8988T (cell line): ENCODE results near the gene ADARB1.
A peak's percentile ranks its signal among the peaks of the same experiment; 100 is the strongest.

ENCODE experiments used
- DNase-seq: peaks from one replicate; pipeline ENCODE4 v3.0.0; 2011

The ADARB1 gene

DNA sequence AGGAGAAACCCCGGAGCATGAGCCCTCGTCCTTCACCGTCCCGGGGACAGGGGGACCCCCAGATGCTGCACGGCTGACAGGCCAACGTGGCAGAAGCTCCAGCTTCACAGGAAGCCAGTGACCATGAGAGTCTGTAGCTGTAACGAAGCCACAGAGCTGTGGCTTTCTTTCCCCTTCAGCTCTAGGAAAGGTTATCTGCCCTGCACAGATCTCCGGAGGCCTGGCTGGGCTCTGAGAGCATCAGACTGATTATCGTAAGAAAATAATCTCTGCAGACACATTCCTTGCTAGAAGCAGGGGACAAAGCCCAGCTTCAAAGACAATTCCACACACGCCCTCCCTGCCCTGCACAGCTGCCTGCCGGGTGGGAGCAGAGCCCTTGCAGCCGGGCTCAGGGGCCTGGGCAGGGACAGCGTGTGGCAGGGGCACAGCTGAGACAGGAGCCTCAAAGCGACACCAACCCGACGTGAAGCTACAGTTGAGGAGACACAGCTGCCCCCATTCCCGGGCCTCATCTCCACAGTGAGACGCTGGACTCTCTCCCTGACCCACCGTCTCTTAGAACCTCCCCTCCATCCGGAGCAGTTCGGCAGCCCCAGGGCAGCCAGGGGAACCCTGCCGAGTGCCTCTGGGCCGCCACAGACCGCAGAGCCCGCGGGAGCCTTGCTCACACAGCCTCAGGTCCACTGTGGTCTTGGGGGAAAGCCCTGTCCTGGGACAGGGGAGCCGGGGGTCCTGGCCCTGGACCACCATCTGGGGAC is 182.7 kb downstream of the ADARB1 start:
- DNase-seq, result no peak

DNA sequence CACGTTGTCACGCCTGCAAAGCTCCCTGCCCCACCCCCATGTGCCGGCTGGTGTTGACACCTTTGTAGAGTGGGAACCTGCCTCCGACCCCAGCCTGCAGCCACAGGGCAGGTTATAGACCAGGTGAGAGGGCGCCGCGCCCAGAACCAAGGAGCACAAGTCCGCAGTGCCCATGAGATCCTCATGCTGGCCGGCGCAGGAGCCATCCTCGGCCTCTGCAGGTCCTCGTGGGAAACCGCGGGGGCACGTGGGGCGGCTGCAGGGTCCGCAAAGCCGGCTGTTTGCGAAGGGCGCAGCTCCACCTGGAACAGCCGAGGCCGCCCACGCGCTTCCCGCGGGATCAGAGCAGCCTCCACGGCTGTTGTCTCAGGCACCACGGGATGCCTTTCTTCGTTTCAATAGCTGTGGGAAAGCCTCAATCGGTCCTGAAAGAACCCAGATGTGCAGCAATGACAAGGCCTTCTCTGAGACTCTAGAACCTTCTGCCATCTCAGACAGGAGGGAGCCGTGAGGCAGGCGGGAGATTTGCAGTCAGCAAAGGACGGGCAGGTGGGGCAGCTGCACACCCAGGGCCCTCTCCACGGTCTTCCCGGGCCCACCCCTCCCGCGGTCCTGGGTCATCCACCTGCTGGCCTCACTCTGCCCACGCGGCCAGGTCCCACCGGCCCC is 183.4 kb downstream of the ADARB1 start:
- DNase-seq, result no peak

GRCh38 chr21:45258466-45258865 is 184.1 kb downstream of the ADARB1 start:
- no peak for DNase-seq

GRCh38 chr21:45259206-45259840 is 184.9 kb downstream of the ADARB1 start:
- DNase-seq, result no peak

DNA sequence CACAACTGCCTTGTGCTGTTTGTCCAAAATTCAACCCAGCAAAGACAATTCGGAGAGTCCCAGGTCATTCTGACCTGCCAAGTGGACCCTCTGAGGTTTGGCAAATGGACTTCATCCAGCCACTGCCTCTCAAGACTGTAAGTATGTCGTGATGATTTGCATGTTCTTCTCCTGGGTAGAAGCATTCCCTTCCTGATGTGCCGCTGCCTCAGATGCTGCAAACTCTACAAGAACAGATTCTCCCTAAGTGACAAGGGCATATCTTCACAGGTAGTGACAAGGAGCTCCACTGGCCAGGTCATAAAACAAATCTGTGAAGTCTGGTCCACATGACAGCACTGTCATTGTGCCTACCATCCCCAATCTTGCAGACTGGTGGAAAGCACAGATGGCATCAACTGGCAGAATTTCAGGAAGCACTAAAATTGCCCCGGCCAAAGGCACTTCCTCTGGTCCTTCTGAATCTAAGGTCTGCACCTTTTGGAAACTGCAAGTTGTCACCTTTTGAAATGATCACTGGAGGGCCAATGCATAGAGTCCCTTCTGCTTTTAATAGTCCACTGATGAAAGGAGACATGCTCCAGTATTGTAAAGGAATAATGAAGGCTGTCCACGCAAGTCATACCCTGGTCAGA is 185.9 kb downstream of the ADARB1 start:
- DNase-seq, result no peak

DNA sequence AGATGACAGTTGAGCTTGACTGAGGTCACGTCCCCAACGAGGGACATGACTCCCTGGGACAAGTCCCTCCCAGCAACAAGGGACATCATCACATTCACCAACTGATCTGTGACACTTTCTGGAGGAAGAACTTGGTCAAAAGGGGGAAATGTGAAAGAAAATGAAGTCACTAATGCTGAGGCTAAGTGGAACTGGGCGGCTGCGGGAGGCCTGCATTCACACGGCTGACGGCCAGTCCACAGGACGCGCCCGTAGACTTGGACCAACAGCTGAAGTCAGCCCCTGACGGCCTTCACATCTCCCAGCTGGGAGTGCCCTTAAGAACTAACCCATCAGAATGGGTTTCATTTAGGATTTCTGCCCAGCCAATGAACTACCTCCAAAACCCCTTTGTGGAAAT is 186.7 kb downstream of the ADARB1 start:
- DNase-seq, result no peak

DNA sequence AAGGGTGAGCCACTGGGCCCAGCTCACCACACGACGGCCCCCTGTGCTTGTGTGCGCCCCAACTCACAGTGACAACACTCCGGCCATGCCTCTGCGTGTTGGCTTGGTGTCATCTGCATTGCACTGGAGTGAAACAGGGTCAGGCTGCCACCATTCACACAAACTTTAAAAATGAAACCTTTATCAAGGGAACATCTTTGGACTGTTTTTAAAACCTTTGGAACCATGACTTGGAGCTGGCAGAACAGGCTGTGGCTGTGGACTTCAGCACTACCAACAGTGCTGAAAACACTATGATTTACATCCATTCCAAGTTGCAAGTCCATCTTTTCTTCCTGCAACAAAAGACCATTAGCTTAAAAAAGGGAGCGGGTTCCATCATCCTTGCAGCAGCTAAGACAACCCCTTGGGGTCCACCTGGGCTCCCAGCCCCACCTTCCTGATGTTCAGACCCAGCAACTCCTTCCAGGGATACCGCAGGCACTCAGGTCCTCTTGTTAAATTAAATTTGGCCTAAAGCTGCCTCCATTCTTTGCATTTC is 187.7 kb downstream of the ADARB1 start:
- peak; percentile 4 for DNase-seq

DNA sequence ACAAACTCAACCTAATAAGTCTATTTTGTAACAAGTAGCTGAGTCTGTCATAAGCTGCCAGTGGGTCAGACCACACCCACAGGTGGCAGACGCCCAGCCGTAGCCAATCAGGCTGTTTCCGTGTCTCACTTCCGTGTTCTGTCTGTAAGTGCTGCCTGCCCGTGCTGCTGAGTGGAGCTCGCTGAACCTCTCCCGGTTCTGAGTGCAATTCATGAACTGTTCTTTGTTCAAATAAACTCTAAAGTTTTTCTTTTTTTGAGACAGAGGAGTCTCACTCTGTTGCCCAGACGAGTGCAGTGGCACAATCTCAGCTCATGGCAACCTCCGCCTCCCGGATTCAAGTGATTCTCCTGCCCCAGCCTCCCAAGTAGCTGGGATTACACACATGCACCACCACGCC is 188.2 kb downstream of the ADARB1 start:
- DNase-seq, result peak; percentile 10

- DNase-seq, result peak; percentile 3
Observed at GRCh38 chr21:45263534-45263933, 189.2 kb downstream of the ADARB1 start.

- no peak for DNase-seq
Observed at GRCh38 chr21:45264146-45264911, 189.9 kb downstream of the ADARB1 start.

DNA sequence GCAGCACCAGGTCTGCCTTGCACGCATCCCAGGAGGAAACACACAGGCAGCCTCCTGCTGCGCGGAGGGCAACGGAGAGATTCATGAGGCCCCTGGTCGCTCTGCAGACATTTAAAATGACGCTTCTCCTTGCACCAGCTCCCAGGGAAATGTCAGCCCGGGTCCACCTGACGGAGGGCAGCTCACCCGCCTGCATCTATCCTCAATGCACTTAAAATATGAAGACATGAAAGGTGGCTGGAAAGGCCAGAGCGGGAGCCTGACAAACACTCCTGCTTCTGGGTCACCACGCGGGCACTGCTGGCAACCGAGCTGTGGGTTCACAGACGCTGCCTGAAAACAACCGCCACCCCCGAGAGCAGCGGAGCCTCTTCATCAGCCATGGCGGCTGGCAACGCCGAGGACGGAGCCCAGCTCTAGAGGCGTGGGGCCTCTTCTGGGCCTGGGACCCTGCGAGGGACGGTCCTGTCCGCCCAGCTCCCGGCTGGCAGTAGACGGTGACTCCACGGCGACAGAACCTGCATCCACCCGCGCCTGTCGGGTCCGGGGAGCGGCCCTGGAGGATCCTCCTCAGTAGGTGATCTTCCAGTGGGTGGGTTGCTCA is 190.6 kb downstream of the ADARB1 start:
- DNase-seq, result no peak

GRCh38 chr21:45265721-45266517 is 191.5 kb downstream of the ADARB1 start:
- DNase-seq, result no peak

DNA sequence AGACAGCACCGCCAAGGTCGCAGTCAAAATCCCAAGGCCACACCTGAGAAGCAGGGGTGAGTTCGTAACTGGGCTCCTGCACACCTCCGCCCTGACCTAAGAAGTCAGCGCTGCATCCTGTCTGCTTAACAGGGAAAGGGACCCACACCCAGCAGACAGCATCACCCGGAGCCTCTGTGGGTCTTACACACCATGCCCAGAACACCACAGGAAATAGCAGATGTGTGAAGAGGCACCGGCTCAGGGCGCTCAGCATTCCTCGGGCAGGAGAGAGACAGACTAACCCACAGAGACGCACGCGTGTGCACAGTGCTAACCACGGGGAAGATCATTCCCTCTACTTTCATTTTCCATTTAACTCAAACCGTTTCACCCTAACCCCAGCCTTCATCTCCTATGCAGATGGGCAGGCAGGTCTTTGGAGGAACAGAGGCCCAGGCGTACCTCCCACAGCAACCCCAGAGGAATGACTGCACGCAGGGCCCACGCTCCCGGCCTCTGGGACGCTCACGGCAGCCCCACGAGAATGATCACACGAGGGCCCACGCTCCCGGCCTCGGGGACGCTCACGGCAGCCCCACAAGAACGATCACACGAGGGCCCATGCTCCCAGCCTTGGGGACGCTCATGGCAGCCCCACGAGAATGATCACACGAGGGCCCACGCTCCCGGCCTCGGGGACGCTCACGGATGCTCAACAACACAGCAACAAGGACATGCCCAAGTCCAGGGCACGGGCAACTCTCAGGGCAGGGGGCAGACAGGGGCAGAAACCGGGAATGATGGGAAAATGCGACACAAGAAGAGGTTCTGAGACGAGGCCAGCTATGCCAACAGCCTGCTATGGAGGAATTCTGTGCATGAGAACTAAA is 192.4 kb downstream of the ADARB1 start:
- peak; percentile 3 for DNase-seq

DNA sequence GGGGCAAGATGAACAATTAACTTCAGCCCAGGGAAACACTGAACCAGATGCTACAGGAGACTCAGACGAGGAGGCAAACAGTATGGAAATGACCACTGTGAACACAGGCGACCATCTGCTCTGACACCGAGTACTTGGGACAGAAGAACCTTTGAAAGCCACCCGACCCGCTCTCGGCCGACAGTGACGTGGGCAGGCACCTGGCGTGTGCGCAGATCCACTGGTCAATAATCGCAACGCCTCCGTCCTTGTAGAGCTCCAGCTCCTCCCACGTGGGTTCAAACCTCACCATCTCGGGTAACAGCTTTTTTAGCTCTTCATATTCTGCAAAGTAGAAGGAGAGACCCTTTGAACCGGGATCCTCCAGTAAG is 193.0 kb downstream of the ADARB1 start:
- peak; percentile 4 for DNase-seq

- no peak for DNase-seq
Observed at GRCh38 chr21:45269861-45270260, 195.5 kb downstream of the ADARB1 start.

GRCh38 chr21:45270306-45270821 is 196.0 kb downstream of the ADARB1 start:
- DNase-seq, result no peak
